Caco-2 (cell line): ENCODE data around the gene ARHGAP15. TPM values are rescaled to one million over a fixed set of nuclear protein-coding genes. Genes with fewer than 3 reads are reported as not detected.
A peak's percentile ranks its signal among the peaks of the same experiment; 100 is the strongest.

Source experiments
- BruUV-seq: library from RNA; stranded (reverse); fragments of 400-500 nt; replicated peaks from 2 replicates; lab custom pipeline; 2021; lab: Mats Ljungman, UMichigan
- CTCF ChIA-PET: fragments of 300-600 bp; sonication (Branson Sonifier 250); formaldehyde crosslinking; loops from one replicate; lab custom pipeline; 2022; ENCODE audit warnings: antibody characterized with exemption; lab: Charles Lee
- POLR2A ChIA-PET: fragments of 300-600 bp; sonication (Branson Sonifier 250); formaldehyde crosslinking; loops from one replicate; lab custom pipeline; 2022; ENCODE audit warnings: antibody characterized with exemption; lab: Charles Lee
- DNase-seq, 2 experiments: peaks; one replicate each; pipeline versions ENCODE4 v3.0.0 to v3.0.0-alpha.2; 2020 to 2022
- H3K27me3 ChIP-seq: replicated peaks from 2 replicates; pipeline ENCODE4 v1.6.0; 2011; ENCODE audit warnings: low read length; ENCODE audit not compliant: control insufficient read depth, insufficient read depth
- H3K36me3 ChIP-seq: 2 replicates; pipeline ENCODE4 v1.5.1; 2011; ENCODE audit warnings: low read length; ENCODE audit not compliant: control insufficient read depth, insufficient read depth
- H3K4me1 ChIP-seq: fragments of 250-450 bp; sonication (Bioruptor Pico); 2 replicates; pipeline ENCODE4 v1.5.1; 2020; ENCODE audit warnings: mild to moderate bottlenecking
- H3K4me3 ChIP-seq: 2 replicates; pipeline ENCODE4 v1.5.1; 2011; ENCODE audit warnings: low read depth, mild to moderate bottlenecking, control low read depth, low read length
- H3K9me3 ChIP-seq: fragments of 250-450 bp; sonication (Bioruptor Pico); 2 replicates; pipeline ENCODE4 v1.5.1; 2020; ENCODE audit warnings: mild to moderate bottlenecking, moderate library complexity
- H3K27ac Mint-ChIP-seq: one replicate; pipeline ENCODE4 v1.8.0; 2022; ENCODE audit warnings: mixed read lengths; ENCODE audit not compliant: unreplicated experiment
- H3K27me3 Mint-ChIP-seq: one replicate; pipeline ENCODE4 v1.8.0; 2022; ENCODE audit warnings: mixed read lengths; ENCODE audit not compliant: insufficient read depth, unreplicated experiment
- H3K36me3 Mint-ChIP-seq: one replicate; pipeline ENCODE4 v1.8.0; 2022; ENCODE audit warnings: mild to moderate bottlenecking, mixed read lengths; ENCODE audit not compliant: insufficient read depth, unreplicated experiment
- H3K4me1 Mint-ChIP-seq: one replicate; pipeline ENCODE4 v1.8.0; 2022; ENCODE audit warnings: low read depth, mixed read lengths; ENCODE audit not compliant: unreplicated experiment
- H3K4me3 Mint-ChIP-seq: one replicate; pipeline ENCODE4 v1.8.0; 2022; ENCODE audit warnings: mild to moderate bottlenecking, moderate library complexity, mixed read lengths; ENCODE audit not compliant: unreplicated experiment
- H3K9me3 Mint-ChIP-seq: one replicate; pipeline ENCODE4 v1.8.0; 2022; ENCODE audit warnings: mixed read lengths; ENCODE audit not compliant: unreplicated experiment
- intact Hi-C: fragments of 100-400 bp; cut with micrococcal nuclease; formaldehyde crosslinking; loops from one replicate; pipeline ENCODE4 v1.10.0; 2022; ENCODE audit not compliant: unreplicated experiment
- total RNA-seq: library from RNA; stranded (reverse); gene quantifications from 2 replicates; pipeline ENCODE4 v1.2.3, GENCODE V29; 2022
- TF ChIP-seq, protein P1 (sequence below), 2 experiments: fragments of 200-600 bp in 1 of 2; IDR thresholded peaks; 1 replicate in 1 of 2; 2 replicates in 1 of 2; pipeline versions ENCODE4 v1.5.1 to v1.8.0; 2011 to 2022; ENCODE audit warnings: antibody characterized with exemption in 1 of 2, control low read depth in 1 of 2, inconsistent platforms in 1 of 2, low read depth in 1 of 2, low read length in 1 of 2, mild to moderate bottlenecking in 1 of 2, moderate library complexity in 1 of 2; ENCODE audit not compliant: insufficient read depth in 1 of 2, severe bottlenecking in 1 of 2, unreplicated experiment in 1 of 2

ARHGAP15 gene
- total RNA-seq, 1 experiment from 2014 or later = not detected

DNA sequence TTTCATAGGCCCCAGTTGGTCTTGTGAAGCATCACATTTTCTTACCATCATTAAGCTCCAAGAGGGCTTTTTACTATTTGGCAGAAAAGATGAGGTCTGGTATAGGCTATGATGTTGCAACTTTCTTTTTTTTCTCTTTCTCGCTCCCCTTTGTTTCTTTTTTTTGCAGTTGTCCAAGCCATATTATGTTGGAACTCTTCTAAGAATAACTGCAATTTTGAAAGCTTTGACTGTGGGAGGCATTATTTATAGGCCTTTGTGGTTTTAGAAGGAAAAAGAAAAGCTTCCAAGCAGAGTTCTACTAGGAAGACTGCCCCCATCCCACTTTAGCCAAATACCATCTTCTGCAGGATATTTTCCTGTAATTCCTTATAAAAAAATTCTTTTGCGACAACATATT lies 571.6 kb downstream of the ARHGAP15 start:
- Histone ChIP-seq H3K4me3 (no peak overlapping the region), H3K36me3 (no peaks in the 10 kb centered on the region), H3K4me1 (peaks cover 17% of the 10 kb centered on the region), H3K9me3 (no peaks in the 10 kb centered on the region), H3K27me3 (no peaks in the 10 kb centered on the region)
- intact Hi-C loops = no loop called here
- Mint-ChIP-seq H3K4me1 (peaks cover 22% of the 10 kb centered on the region), H3K4me3 (no peak overlapping the region), H3K27ac (no peak overlapping the region), H3K9me3 (peaks cover 6% of the 10 kb centered on the region), H3K36me3 (no peaks in the 10 kb centered on the region), H3K27me3 (no peaks in the 10 kb centered on the region)
- no peak for DNase-seq
- ChIA-PET CTCF (no interaction called here), POLR2A (no interaction called here)
- TF ChIP-seq, protein P1, sequence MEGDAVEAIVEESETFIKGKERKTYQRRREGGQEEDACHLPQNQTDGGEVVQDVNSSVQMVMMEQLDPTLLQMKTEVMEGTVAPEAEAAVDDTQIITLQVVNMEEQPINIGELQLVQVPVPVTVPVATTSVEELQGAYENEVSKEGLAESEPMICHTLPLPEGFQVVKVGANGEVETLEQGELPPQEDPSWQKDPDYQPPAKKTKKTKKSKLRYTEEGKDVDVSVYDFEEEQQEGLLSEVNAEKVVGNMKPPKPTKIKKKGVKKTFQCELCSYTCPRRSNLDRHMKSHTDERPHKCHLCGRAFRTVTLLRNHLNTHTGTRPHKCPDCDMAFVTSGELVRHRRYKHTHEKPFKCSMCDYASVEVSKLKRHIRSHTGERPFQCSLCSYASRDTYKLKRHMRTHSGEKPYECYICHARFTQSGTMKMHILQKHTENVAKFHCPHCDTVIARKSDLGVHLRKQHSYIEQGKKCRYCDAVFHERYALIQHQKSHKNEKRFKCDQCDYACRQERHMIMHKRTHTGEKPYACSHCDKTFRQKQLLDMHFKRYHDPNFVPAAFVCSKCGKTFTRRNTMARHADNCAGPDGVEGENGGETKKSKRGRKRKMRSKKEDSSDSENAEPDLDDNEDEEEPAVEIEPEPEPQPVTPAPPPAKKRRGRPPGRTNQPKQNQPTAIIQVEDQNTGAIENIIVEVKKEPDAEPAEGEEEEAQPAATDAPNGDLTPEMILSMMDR (IDR thresholded peaks at IDR 0.05; ENCODE audit: insufficient read depth in 1 of 2, low read depth in 1 of 2, low read length in 1 of 2, severe bottlenecking in 1 of 2, unreplicated experiment in 1 of 2) = no peak
- no TSS peak for BruUV-seq

DNA sequence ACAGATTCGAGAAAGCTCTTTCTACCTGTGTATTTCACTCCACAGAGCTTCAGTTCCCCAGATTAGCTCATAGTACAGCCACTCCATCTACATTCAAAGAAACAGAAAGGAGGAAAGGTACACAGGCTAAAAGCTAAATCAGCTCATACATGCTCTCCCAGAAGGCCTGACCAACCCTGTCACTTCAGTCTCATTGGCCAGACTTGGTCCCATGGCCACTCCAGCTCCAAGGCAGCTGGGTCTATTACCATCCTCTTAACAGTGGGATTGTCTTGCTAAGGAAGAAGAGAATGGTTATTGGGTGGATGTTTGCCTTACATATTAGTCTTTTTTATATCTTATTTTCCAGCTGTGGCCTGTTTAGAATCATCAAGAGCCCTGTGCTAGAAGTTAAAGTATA lies 572.6 kb downstream of the ARHGAP15 start:
- CTCF ChIA-PET = no interaction called here
- intact Hi-C loops = loop anchor here (2.0 kb wide), 1 partner anchor 61 kb away; no protein-coding TSS in a partner anchor
- H3K9me3 Mint-ChIP-seq = peaks cover 9% of the 10 kb centered on the region
- peaks cover 22% of the 10 kb centered on the region for H3K4me1 Mint-ChIP-seq
- Histone ChIP-seq H3K9me3 (no peaks in the 10 kb centered on the region), H3K4me3 (no peak overlapping the region), H3K27me3 (no peaks in the 10 kb centered on the region), H3K36me3 (no peaks in the 10 kb centered on the region), H3K4me1 (peaks cover 17% of the 10 kb centered on the region)
- TF ChIP-seq, protein P1 (IDR thresholded peaks at IDR 0.05; ENCODE audit: insufficient read depth in 1 of 2, low read depth in 1 of 2, low read length in 1 of 2, severe bottlenecking in 1 of 2, unreplicated experiment in 1 of 2) = no peak
- H3K36me3 Mint-ChIP-seq = no peaks in the 10 kb centered on the region
- no peak overlapping the region for H3K27ac Mint-ChIP-seq
- no peak overlapping the region for H3K4me3 Mint-ChIP-seq
- no peaks in the 10 kb centered on the region for H3K27me3 Mint-ChIP-seq
- BruUV-seq = no TSS peak
- no peak for DNase-seq
- POLR2A ChIA-PET = no interaction called here

DNA sequence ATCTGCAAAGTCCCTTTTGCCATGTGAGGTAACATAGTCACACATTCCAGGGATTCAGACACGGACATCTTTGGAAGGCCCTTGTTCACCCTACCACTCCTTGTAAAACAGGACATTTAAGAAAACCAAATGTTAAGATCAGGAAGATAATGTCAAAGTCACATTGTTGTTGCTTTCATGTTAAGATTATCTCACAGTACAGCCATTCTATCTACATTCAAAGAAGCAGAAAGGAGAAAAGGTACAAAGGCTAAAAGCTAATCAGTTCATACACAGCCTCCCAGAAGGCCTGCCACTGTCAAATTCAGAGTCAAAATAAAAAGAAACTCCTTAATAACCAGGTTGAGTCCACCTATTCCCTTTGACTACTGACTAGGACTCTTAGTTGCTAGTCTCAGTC lies 573.7 kb downstream of the ARHGAP15 start:
- Mint-ChIP-seq H3K27ac (peak overlapping the region; percentile 19), H3K27me3 (no peaks in the 10 kb centered on the region), H3K9me3 (peaks cover 20% of the 10 kb centered on the region), H3K4me3 (no peak overlapping the region), H3K4me1 (peaks cover 22% of the 10 kb centered on the region), H3K36me3 (no peaks in the 10 kb centered on the region)
- TF ChIP-seq, protein P1 (IDR thresholded peaks at IDR 0.05; ENCODE audit: insufficient read depth in 1 of 2, low read depth in 1 of 2, low read length in 1 of 2, severe bottlenecking in 1 of 2, unreplicated experiment in 1 of 2) = no peak
- BruUV-seq = no TSS peak
- Histone ChIP-seq H3K36me3 (no peaks in the 10 kb centered on the region), H3K4me1 (peaks cover 17% of the 10 kb centered on the region), H3K27me3 (no peaks in the 10 kb centered on the region), H3K9me3 (no peaks in the 10 kb centered on the region), H3K4me3 (no peak overlapping the region)
- intact Hi-C loops = loop anchor here (2.0 kb wide), 1 partner anchor 60 kb away; no protein-coding TSS in a partner anchor
- POLR2A ChIA-PET = no interaction called here
- DNase-seq = no peak
- CTCF ChIA-PET = no interaction called here
